Measurements from ENCODE around the gene CLHC1. TPM values are rescaled to one million over a fixed set of nuclear protein-coding genes. Genes with fewer than 3 reads are reported as not detected.
"Not testable (repeated sequence)": the region's sequence is repeated elsewhere in the genome, so short reads cannot be mapped to it uniquely, and the experiment has no call there.

Gene CLHC1
- total RNA-seq, 1 experiment from 2014 or later: 9.2 TPM

- Histone ChIP-seq H3K27ac (ENCODE audit: insufficient read length, low read depth, low read length) (peak overlapping the region; percentile 73), H3K4me2 (ENCODE audit: insufficient read depth, insufficient read length, low read length) (peak overlapping the region; percentile 22), H3K18ac (ENCODE audit: insufficient read length, low read depth, low read length) (peak overlapping the region; percentile 75), H3K9ac (ENCODE audit: extremely low read depth, insufficient read length, low read length) (peak overlapping the region; percentile 20)
- H3K9me3 Mint-ChIP-seq; H4K5ac ChIP-seq (ENCODE audit: insufficient read length, low read depth, low read length); H2AFZ ChIP-seq (ENCODE audit: low read length); H3K23me2 ChIP-seq (ENCODE audit: insufficient read length, low read depth, low read length, poor library complexity, severe bottlenecking); H2BK5ac ChIP-seq (ENCODE audit: insufficient read length, low read length); H2BK120ac ChIP-seq (ENCODE audit: low read depth, low read length, poor library complexity, severe bottlenecking); H3K4ac ChIP-seq (ENCODE audit: low read depth, low read length); H4K8ac ChIP-seq (replicated peaks; ENCODE audit: insufficient read length, low read depth, low read length); DNase-seq; H3K27me3 ChIP-seq (ENCODE audit: insufficient read depth, low read length); H3K56ac ChIP-seq (ENCODE audit: insufficient read length, low read depth, low read length); H3K9me3 ChIP-seq (ENCODE audit: control insufficient read depth, low read depth, low read length); H3K79me2 ChIP-seq (ENCODE audit: insufficient read depth, low read length); H3K36me3 Mint-ChIP-seq (ENCODE audit: insufficient read depth in 1 of 3, low read depth in 3 of 3); H3K79me1 ChIP-seq (ENCODE audit: insufficient read depth, low read depth, low read length, poor library complexity, severe bottlenecking); H2BK20ac ChIP-seq (ENCODE audit: low read depth, low read length, poor library complexity, severe bottlenecking); H2BK15ac ChIP-seq (ENCODE audit: low read depth, low read length); H3K27me3 Mint-ChIP-seq (ENCODE audit: low read depth); H2BK12ac ChIP-seq (ENCODE audit: insufficient read length, low read depth, low read length); H3K4me1 ChIP-seq (ENCODE audit: insufficient read depth, low read length); H3T11ph ChIP-seq (ENCODE audit: low read length); H3K23ac ChIP-seq (ENCODE audit: insufficient read length, low read depth, low read length); H4K91ac ChIP-seq (ENCODE audit: insufficient read length, low read depth, low read length); H2AK5ac ChIP-seq (ENCODE audit: insufficient read length, low read length); H4K20me1 ChIP-seq (ENCODE audit: control insufficient read depth, insufficient read depth, insufficient read length); H3K14ac ChIP-seq (ENCODE audit: insufficient read depth, low read length): not testable (repeated sequence)
- no CpG with 5 or more reads among the region's 7 CpGs for WGBS (ENCODE audit: extremely low coverage, insufficient read length, low lambda C conversion rate)
- Mint-ChIP-seq H3K4me3 (peak overlapping the region; percentile 54 to 61), H3K4me1 (peaks cover 44 to 46% of the 10 kb centered on the region in 2 experiments), H3K27ac (peak overlapping the region; percentile 94 to 99 (median 98))
Measured at GRCh38 chr2:55279859-55280424, 47.8 kb upstream of the CLHC1 start.

- not testable (repeated sequence) for H3K9ac ChIP-seq (ENCODE audit: extremely low read depth, insufficient read length, low read length); H3K27me3 Mint-ChIP-seq (ENCODE audit: low read depth); H3K18ac ChIP-seq (ENCODE audit: insufficient read length, low read depth, low read length); H2AK5ac ChIP-seq (ENCODE audit: insufficient read length, low read length); H2BK12ac ChIP-seq (ENCODE audit: insufficient read length, low read depth, low read length); H4K91ac ChIP-seq (ENCODE audit: insufficient read length, low read depth, low read length); H2AFZ ChIP-seq (ENCODE audit: low read length); H3K23ac ChIP-seq (ENCODE audit: insufficient read length, low read depth, low read length); H3K14ac ChIP-seq (ENCODE audit: insufficient read depth, low read length); H2BK15ac ChIP-seq (ENCODE audit: low read depth, low read length); H2BK20ac ChIP-seq (ENCODE audit: low read depth, low read length, poor library complexity, severe bottlenecking); H3K56ac ChIP-seq (ENCODE audit: insufficient read length, low read depth, low read length); H2BK5ac ChIP-seq (ENCODE audit: insufficient read length, low read length); H3K9me3 ChIP-seq (ENCODE audit: control insufficient read depth, low read depth, low read length); H3K79me1 ChIP-seq (ENCODE audit: insufficient read depth, low read depth, low read length, poor library complexity, severe bottlenecking); H3K4ac ChIP-seq (ENCODE audit: low read depth, low read length); H4K8ac ChIP-seq (replicated peaks; ENCODE audit: insufficient read length, low read depth, low read length); H3K36me3 Mint-ChIP-seq (ENCODE audit: insufficient read depth in 1 of 3, low read depth in 3 of 3); H3K27me3 ChIP-seq (ENCODE audit: insufficient read depth, low read length); H3K79me2 ChIP-seq (ENCODE audit: insufficient read depth, low read length); H3K9me3 Mint-ChIP-seq; H3K4me1 ChIP-seq (ENCODE audit: insufficient read depth, low read length); H3K23me2 ChIP-seq (ENCODE audit: insufficient read length, low read depth, low read length, poor library complexity, severe bottlenecking); H4K5ac ChIP-seq (ENCODE audit: insufficient read length, low read depth, low read length); H4K20me1 ChIP-seq (ENCODE audit: control insufficient read depth, insufficient read depth, insufficient read length)
- Mint-ChIP-seq H3K4me1 (peaks cover 44 to 46% of the 10 kb centered on the region in 2 experiments), H3K4me3 (peak overlapping the region; percentile 54 to 61; a peak in 4 of 5 replicates), H3K27ac (peak overlapping the region; percentile 86 to 99 (median 98))
- peak overlapping the region; percentile 53 for H3T11ph ChIP-seq (ENCODE audit: low read length)
- no CpG with 5 or more reads among the region's 10 CpGs for WGBS (ENCODE audit: extremely low coverage, insufficient read length, low lambda C conversion rate)
- peak; percentile 34 for DNase-seq
- peak overlapping the region; percentile 47 for H3K27ac ChIP-seq (ENCODE audit: insufficient read length, low read depth, low read length)
- H3K4me2 ChIP-seq (ENCODE audit: insufficient read depth, insufficient read length, low read length): peak overlapping the region; percentile 22
- H2BK120ac ChIP-seq (ENCODE audit: low read depth, low read length, poor library complexity, severe bottlenecking): peak overlapping the region; percentile 49
Measured at GRCh38 chr2:55279214-55279835, 47.2 kb upstream of the CLHC1 start.

Measured in H9 (cell line).